Keratinocyte (primary cell): Measurements from ENCODE around the gene GNPNAT1.

Experiments
- EZH2 ChIP-seq: IDR thresholded peaks from one replicate; pipeline ENCODE4 v1.6.1; 2012; ENCODE audit warnings: inconsistent platforms, mild to moderate bottlenecking, low read length, moderate library complexity
- TF ChIP-seq, protein P1 (sequence below), 3 experiments: IDR thresholded peaks in 1 of 3; conservative IDR thresholded peaks in 1 of 3; optimal IDR thresholded peaks in 1 of 3; 2 replicates in 2 of 3; 3 replicates in 1 of 3; pipeline versions ENCODE3 to v1.5.1; 2011; ENCODE audit warnings: low read length in 3 of 3, mild to moderate bottlenecking in 3 of 3, moderate library complexity in 2 of 3, control low read depth in 1 of 3, inconsistent platforms in 1 of 3; ENCODE audit not compliant: insufficient read depth in 2 of 3; ENCODE audit errors: extremely low read depth in 1 of 3

DNA sequence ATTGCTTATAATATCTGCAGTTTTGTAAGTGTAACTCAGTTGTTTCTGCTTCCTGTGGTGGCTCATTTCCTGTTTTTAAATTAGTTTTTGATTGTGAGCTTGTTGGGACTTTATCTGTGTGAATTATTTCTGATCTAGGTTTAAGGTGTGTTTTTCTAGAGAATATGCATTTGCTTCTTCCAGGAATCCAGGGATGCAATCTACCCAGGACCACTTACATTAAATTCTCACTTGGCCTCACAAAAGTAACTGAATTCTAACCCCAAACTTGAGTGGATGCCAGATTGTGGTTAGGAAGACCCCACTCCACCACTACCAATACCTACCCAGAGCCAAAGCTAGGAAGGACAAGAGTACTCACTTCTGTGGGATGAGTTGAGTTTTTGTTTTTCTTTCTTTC, 49.5 kb downstream of the GNPNAT1 start:
- TF ChIP-seq, protein P1, sequence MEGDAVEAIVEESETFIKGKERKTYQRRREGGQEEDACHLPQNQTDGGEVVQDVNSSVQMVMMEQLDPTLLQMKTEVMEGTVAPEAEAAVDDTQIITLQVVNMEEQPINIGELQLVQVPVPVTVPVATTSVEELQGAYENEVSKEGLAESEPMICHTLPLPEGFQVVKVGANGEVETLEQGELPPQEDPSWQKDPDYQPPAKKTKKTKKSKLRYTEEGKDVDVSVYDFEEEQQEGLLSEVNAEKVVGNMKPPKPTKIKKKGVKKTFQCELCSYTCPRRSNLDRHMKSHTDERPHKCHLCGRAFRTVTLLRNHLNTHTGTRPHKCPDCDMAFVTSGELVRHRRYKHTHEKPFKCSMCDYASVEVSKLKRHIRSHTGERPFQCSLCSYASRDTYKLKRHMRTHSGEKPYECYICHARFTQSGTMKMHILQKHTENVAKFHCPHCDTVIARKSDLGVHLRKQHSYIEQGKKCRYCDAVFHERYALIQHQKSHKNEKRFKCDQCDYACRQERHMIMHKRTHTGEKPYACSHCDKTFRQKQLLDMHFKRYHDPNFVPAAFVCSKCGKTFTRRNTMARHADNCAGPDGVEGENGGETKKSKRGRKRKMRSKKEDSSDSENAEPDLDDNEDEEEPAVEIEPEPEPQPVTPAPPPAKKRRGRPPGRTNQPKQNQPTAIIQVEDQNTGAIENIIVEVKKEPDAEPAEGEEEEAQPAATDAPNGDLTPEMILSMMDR (optimal IDR thresholded peaks at IDR 0.05 in 1 of 3, IDR thresholded peaks at IDR 0.05 in 1 of 3, conservative IDR thresholded peaks at IDR 0.05 in 1 of 3; ENCODE audit: extremely low read depth in 1 of 3, insufficient read depth in 2 of 3, low read length in 3 of 3) = no peak
- TF ChIP-seq EZH2 = no peak
